HG03175 (cell line): ENCODE measurements around the gene HMGXB4.

Experiments used
- ATAC-seq: cut with Tn5 transposase; IDR thresholded peaks from one replicate; pipeline ENCODE4 v1.9.1; 2021; ENCODE audit warnings: mild to moderate bottlenecking, moderate library complexity; ENCODE audit not compliant: unreplicated experiment

HMGXB4 gene

DNA sequence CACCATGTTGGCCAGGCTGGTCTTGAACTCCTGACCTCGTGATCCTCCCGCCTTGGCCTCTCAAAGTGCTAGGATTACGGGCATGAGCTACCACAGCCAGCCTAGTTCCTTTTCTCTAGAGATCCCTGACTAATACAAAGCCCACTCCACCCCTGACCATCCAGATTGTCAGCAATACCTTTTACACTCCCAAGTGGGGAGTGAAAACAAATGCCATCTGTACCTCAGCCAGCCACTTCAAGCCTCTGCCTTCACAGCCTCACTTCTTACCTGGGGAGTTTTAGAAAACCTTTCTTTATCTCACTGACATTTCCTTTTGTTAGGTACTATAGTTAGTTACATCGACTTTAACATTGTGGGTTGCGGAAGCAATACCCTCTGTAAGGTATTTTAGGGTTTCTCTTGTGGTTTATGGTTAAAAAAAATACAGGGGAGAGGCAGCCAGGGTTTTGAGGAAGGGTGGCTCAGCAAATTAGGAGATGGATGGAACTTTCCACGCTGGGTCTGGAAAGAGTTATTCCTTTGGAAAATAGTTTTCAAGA lies 51.3 kb downstream of the HMGXB4 start:
- ATAC-seq, result peak; percentile 39

DNA sequence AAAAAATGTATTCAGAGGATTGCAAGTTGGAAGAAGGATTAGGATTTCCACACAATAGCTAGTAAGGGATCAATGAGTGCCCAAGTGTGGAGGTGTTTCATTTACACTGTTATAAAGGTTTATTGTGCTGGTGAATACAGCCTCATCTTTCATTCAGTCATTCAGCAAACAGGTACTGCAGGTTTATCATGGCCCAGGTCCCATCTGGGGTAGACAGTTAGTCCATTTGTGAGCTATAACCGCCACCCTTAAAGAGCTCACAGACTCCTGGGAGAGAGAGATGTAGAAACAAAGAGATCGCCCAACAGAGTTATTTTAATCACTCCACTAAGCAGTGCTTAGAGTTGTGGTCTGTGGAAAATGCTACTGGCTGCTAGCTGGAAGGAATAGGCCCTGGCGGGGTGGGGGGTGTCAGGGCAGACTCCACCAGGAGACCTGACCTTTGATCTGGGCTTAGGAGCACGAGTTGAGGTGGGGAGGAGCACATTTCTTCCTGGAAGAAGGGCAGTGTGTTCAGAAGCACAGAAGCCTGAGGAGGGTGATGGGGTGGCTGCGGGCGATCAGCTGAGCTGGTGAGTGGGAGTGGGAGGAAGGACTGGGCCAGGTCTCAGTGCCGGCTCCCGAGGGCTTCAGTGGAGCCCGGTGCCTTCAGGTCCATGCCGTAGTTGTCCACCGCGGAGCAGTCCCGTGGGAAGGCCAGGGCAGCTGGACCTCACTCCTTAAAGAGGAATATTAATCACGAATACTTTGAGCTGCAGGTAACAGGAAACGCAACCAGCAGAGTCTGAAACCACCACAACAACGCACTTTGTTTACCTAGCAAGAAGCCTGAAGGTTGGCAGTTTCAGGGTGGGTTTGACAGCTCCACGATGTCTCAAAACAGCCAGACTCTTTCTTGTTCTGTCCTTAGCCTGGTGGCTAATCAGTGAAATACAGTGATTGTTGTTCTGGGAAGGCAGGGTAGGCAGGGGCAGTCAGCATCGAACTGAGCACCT lies 53.6 kb downstream of the HMGXB4 start:
- ATAC-seq, result no peak

DNA sequence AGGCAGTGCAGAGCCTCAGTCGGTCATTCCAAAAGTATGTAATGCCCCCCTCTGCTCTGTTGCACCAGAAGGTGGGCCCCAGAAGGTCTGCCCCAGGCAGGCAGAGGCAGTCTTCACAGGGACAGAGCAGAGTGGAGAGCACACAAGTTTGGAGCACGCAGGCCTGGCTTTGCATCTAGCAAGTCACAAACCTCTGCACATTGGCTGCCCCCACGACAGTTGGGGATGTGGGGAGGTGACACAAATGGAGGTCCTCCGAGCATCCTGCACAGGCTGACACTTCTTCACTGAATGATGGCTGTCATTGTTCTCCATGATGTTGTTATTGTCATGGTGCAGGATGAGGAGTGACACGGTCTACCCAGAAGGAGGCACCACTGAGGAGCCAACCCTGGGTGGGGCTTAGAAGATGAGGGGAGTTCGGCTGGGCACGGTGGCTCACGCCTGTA lies 54.3 kb downstream of the HMGXB4 start:
- no peak for ATAC-seq

DNA sequence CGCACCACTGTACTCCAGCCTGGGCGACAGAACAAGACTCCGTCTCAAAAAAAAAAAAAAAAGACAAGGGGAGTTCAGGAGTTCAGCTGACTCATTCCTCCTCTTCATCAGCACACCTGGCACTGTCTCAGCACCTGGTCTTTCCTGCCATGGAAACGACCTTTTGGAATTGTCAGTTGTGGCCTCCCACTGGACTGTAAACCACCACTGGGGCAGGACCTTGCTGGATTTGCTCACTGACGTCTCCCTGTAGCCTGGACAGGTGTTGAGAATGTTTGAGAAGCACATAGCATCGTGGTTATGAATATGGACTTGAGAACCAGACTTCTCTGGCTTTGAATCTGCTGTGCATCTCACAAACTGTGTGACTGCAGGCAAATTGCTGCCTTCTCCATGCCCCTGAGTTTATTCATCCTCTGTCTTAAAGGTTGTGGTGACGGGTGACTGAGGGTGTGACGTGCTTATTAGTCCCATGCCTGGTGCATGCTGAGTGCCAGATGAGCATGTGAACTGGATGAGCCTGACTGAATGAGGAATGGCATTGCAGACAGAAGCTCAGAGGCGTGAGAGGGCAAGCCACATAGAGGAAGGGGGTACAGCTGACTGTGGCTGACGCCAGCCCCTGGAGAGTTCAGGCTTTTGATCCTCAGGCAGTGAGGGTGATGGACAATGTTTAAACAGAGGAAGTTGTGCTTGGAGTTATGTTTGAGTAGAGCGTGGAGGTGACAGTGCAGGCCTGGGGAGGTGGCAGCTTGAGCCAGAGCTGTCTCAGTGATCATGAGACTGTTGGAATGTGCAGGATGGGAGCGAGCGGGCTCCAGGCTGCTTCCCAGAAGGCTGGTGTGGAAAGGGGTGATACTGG lies 55.1 kb downstream of the HMGXB4 start:
- ATAC-seq, result no peak

DNA sequence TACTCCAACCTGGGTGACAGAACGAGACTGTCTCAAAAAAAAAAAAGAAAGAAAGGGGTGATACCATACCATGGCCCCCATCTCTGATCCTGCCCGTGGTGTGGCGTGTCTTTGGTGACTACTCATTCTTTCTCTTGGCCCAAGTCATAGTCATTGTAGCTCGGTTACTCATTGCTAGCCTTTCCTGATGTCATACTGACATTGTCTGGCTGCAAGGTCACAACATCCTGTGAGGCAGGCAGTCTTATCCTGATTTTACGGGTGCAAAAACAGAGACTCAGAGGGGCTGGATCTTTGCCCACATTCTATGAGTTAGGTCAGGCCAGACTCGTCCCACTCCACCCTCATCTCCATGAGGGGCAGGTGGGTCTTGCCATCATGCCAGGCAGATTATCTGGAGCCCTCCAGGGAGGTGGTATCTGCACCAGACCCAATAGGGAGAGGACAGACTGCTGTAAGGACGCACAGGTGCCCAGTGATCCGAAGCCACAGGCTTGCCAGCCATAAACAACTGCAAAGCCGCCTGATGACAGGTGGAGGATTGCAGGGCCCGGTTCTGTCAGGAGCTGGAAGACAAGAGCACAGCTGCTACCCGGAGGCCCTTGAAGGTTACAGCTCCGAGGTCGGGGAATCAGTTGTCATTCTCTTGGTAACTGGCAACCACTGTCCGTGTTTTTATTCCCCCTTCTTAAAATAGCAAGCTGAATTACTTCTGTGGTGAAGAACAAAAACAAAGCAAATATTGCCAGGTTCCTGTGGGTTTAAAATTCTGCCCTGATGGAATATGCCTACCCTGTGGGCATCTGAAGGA lies 56.2 kb downstream of the HMGXB4 start:
- ATAC-seq, result no peak

DNA sequence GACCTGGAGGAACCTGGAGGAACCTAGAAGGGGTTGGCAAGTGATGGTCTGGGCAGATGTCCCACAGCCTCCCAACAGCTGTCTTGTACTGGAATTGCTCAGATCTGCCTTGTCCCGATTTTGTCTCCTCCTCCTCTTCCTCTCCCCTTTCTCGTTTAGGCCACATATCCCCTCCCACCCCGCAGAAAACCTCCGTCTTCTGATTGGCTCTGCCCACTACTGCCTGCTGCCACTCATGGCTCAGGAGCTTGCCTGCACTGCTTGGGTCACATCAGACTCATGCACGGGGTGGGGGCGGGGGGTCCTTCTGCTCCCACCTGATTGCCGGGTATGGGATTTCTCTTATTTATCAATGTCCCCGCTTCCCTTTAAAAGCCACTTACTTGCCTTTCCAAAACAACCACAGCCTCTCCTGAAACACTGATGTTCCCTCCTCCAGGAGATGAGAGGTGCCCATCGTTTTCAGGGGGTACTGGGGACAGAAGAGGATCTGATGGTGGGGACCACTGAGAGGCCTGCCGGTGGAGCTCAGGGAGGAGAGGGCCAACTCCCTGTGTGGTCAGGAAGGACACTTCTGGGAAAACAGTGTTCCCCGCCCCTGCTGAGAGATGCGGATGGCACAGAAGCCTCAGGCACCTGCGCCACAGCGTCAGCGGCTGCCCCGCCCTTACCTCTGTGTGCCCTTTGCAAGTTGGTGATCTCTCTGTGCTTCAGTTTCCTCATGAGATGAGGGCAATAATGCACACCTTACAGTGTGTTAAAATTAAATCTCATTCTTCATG lies 57.1 kb downstream of the HMGXB4 start:
- ATAC-seq, result no peak

DNA sequence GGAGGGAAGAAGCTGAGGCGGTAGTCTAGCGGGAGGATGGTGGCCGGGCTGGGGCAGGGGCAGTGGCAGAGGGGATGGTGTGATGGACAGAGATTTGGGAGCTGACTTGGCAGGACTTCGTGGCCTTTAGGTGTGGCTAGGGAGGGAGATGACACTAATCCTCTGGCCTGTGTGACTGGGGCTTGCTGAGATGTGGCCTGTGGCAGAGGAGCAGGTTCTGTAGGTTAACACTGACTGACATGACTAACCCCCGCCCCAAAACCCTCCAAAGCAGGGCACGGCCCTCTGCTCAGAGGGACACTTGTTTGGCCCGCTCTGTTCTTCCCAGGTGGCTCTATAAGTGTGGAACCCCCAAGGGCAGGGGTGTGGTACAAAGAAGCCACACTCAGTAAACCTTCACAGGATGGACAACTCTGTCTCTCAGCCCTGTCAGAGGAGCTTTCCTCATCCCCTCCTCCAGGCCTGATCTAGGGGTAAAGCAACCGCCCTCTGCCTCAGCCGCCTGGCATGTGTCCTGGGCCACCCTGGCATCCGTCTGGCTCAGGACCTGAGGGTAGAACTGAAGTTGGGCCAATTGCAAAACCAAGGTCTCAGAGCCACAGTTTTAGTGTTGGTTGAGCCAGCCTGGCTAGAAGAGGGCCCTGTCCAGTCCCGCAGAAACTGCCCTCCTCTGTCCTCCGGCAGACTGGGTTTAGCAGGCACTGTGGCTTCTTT lies 58.0 kb downstream of the HMGXB4 start:
- ATAC-seq, result no peak

DNA sequence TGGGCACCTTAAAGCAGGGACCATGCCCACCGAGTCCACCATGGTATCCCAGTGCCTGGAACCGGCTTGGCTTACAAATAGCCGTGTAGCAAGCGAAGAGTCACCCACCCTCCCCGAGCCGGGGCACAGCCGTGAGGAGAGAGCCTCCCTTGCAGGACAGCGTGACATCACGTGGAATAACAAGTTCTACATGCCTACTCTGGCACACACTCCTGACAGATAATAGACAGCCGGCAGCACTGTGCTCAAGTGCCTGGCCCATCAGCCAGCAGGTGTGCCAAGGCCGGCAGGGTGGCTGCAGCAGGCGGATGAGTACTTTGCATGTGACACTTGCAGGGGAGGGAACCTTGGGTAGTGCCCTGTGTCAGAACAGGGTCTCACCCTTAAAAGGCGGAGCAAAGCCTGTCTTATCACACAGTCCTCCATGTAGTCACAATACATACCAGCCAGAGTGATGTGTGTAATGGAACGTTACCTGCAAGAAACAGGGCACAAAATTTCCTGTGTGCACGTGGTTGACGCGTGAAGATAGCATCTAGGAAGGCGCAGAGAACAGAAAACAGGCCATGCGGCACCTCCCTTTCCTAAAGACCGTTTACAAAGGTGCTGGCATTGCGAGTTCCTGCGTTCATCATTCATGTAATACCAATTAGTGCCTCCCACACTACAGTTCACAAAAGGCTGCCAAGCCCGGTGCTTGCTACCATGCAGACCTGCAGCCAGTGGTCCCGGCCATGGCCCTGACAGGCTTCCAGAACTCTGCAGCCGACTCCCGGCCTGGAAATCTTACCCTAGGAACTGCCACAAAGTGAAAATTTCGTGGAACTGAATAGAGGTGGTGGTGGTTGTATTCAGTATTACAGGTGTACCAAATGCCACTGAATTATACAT lies 58.8 kb downstream of the HMGXB4 start:
- ATAC-seq, result no peak

DNA sequence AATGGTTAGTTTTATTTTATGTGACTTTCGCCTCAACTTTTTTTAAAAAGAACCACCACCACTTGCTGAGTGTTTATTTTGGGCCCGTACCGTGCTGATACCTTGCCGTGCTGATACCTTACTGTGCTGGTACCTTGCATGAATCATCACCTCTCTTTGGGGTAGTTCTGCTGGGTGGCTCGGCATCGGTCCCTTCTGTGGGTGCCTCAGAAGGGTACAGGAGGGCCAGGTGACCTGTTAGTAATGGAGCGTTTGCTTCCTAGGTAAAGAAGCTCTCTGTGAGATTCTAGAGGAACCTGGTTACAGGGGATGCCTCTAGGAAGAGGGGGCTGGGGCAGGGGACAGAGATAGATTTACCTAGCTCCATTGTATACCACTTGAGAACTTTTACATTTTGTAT lies 59.5 kb downstream of the HMGXB4 start:
- ATAC-seq, result no peak

DNA sequence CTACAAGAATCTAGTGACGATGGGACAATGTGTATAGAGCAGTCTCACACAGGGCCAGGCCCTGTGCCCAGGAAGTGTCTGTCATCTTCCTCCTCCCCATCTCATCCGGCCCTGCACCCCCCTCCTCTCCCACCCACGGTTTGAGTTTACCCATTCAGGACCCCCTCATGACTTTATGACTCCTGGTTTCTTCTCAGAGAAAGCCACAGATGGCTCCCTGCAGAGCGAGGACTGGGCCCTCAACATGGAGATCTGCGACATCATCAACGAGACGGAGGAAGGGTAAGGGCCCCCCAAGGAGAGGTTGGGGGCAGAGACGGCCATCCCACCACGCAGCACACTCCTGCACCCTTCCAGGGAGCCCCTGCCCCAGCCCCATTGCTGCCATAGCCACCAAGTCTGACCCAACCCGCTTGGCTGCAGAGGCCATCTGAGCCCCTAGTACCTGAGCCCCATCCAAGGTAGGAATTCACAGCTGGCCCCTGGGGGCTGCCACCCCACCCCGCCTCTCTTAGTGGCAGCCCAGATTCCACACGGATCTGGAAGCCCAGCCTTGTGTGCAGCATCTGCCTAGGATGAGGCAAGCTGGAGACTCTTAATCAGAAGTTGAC lies 60.5 kb downstream of the HMGXB4 start:
- ATAC-seq, result no peak

DNA sequence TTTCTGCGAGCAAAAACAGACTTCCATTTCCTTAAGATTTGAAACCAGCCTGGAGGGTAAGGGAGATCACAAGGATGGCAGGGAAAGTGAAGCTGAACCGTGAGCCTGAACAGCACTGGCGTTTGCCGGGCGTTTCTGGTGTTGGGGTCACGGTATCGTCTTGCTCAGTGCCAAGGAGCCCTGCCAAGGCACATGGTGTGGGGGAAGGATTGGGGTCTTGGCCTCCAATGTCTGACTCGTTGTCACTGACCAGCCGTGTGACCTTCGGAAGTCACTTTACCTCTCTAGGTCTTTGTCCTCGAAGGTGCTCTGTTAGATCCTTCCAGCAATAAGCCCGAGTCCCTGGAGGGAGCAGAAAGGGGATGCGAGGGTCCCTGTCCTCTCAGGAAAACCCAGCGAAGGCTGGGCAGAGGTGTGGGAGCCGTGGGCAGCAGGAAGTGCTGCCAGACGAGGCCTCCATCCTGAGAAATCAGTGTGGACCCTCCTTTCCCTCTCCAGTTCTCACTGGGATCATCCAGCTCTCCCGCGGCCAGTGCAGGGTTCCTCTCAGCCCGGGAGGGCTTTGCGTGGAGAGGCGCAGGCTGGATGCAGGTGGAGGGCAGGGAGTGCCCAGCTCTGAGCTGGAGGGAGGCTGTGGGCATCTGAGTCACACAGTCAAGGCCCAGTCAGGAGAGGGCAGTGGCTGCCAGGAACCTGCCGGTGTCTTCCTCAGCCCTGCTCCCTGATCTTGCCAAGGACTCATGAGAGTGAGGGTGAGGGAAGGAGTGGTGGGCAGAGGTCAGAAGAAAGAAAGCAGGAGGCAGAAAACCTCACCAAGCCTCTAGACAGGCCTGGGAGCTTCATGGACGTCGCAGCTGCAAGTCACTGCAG lies 61.3 kb downstream of the HMGXB4 start:
- ATAC-seq, result no peak

DNA sequence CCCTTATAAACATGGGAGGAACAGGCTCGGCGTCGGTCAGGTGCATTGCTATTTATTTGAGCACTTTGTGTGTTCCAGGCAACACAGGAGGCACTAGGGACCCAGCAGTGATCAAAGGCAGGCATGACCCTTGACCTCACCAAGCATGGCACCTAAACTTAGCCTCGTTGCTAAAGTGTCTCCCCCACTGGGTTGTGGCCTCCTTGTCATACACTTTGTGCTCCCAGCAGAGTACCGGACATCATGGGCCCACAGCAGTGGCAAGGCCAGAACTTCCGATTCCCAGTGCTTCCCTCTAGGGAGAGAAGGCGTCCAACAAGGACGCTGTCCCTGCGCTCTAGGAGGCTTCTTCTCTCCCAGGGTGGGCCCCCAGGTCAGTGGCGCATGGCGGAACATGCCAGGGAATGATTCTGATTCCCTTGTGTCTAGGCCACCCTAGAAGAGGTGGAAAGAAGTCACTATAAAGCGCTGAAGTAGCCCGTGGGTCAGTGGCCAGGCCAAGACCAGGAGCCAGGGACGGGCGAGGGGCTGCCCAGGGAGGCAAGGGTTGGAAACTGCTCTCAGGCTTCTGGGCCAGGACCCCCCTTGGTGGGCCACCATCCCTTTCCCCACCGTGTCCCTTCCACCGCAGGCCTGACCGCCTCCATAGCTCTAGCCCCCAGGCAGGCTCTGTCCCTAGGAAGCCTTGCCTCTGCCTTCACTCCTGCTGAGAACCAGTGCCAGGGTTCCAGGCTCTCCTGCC lies 62.1 kb downstream of the HMGXB4 start:
- no peak for ATAC-seq

DNA sequence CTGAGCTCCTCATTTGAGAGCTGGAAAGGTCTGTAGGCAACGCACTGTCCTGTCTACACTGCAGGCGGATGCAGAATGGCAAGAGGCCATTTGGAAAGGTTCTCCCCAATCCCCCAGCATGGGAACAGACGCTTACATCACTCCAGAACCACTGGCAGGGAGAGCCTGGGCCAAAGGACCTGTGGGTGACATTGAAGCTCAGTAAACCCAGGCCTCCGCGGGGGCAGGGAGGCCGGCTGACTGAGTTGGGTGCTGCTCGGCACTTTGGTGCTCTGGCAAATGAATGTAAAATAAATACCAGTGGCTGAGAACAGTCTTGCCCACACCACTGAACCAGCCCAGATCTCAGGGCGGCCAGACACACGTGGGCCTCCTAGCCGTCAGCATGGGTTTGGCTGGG lies 64.8 kb downstream of the HMGXB4 start:
- ATAC-seq, result no peak

DNA sequence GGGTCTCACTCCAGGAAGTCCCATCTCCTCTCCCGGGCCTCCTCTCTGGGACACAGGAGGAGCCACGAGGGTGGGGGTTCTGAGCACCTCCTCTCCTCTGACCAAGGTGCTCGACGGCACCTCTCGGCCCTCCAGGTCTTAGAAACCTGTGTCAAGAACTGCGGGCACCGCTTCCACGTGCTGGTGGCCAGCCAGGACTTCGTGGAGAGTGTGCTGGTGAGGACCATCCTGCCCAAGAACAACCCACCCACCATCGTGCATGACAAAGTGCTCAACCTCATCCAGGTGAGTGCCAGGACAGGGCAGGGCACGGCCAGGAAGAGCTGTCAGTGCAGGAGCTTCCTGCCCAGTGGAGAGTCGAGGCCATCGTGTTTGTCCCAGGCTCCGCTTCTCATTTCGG lies 65.6 kb downstream of the HMGXB4 start:
- ATAC-seq, result no peak

DNA sequence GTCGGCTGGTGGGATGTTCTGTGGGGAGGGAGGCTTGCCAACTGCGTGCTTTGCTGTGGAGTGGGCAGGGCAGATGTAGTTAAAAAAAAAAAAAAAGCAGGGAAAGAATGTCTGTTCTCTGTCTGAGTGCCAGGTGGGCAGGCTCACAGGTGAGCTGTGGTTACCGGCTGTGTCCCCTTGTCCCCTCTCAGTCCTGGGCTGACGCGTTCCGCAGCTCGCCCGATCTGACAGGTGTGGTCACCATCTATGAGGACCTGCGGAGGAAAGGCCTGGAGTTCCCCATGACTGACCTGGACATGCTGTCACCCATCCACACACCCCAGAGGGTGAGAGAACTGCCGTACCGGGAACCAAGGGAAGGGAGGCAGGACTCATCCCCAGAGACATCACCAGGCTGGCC lies 66.0 kb downstream of the HMGXB4 start:
- no peak for ATAC-seq

DNA sequence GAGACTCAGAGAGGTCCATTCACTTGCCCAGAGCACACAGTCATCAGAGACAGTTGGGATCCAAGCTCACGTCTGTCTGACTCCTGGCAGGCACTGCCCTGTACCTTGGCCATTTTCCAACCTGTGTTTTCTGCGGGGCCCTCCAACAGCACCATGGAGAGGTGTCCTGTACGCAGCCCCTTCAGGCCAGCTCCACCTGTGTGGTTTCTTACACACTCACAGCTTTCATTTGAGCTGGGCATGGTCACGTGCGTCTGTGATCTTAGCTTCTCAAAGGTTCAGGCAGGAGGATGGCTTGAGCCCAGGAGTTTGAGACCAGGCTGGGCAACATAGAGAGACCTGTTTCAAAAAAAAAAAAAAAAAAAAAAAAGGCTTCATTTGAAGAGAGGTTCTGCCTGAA lies 66.8 kb downstream of the HMGXB4 start:
- ATAC-seq, result no peak
